Spleen (tissue), 11 donors: ENCODE results near the gene RELL1. TPM values are rescaled to one million over a fixed set of nuclear protein-coding genes. Genes with fewer than 3 reads are reported as not detected.

ENCODE experiments used
- DNase-seq: peaks from one replicate; pipeline ENCODE4 v3.0.0-alpha.2; 2020
- H3K27ac ChIP-seq, 8 donors: fragments of 200-600 bp; sonication (generic) in 7 of 8; 1 replicate in 4 of 8; 2 replicates in 4 of 8; pipeline versions ENCODE4 v1.5.0 to v1.8.0; 2016 to 2021; ENCODE audit warnings: inconsistent platforms in 4 of 8, mild to moderate bottlenecking in 4 of 8, moderate library complexity in 1 of 8
- H3K27me3 ChIP-seq, 7 donors: fragments of 200-600 bp; sonication (generic) in 6 of 7; replicated peaks in 1 of 7; 1 replicate in 4 of 7; 2 replicates in 3 of 7; pipeline versions ENCODE4 v1.5.0 to v1.8.0; 2016 to 2021; ENCODE audit warnings: inconsistent platforms in 3 of 7, mild to moderate bottlenecking in 1 of 7
- H3K36me3 ChIP-seq, 6 donors: fragments of 200-600 bp; sonication (generic) in 5 of 6; 1 replicate in 4 of 6; 2 replicates in 2 of 6; pipeline versions ENCODE4 v1.5.0 to v1.8.0; 2016 to 2021; ENCODE audit warnings: inconsistent platforms in 2 of 6
- H3K4me1 ChIP-seq, 6 donors: fragments of 200-600 bp; sonication (generic) in 5 of 6; 1 replicate in 3 of 6; 2 replicates in 3 of 6; pipeline versions ENCODE4 v1.5.0 to v1.8.0; 2016 to 2021; ENCODE audit warnings: inconsistent platforms in 3 of 6
- H3K4me3 ChIP-seq, 8 donors: fragments of 200-600 bp; sonication (generic) in 7 of 8; 1 replicate in 4 of 8; 2 replicates in 4 of 8; pipeline versions ENCODE4 v1.5.0 to v1.8.0; 2016 to 2021; ENCODE audit warnings: inconsistent platforms in 4 of 8, mild to moderate bottlenecking in 4 of 8, moderate library complexity in 2 of 8
- H3K9me3 ChIP-seq, 8 donors: fragments of 200-600 bp; sonication (generic) in 7 of 8; 1 replicate in 4 of 8; 2 replicates in 4 of 8; pipeline versions ENCODE4 v1.5.0 to v1.8.0; 2016 to 2021; ENCODE audit warnings: inconsistent platforms in 4 of 8
- CTCF ChIP-seq, 11 experiments: fragments of 200-600 bp in 7 of 11; fragments of 450-650 bp in 4 of 11; sonication (generic) in 4 of 11; IDR thresholded peaks in 8 of 11; conservative IDR thresholded peaks in 3 of 11; 1 replicate in 7 of 11; 2 replicates in 4 of 11; pipeline versions ENCODE4 v1.4.0 to v1.8.0; 2016 to 2021; ENCODE audit warnings: antibody characterized with exemption in 11 of 11, inconsistent platforms in 4 of 11, mild to moderate bottlenecking in 1 of 11
- POLR2A ChIP-seq, 3 donors: fragments of 450-650 bp; IDR thresholded peaks; one replicate each; pipeline ENCODE4 v1.5.1; 2017; ENCODE audit warnings: antibody characterized with exemption in 3 of 3, mild to moderate bottlenecking in 1 of 3
- POLR2AphosphoS5 ChIP-seq, 3 donors: sonication (generic); formaldehyde crosslinking; IDR thresholded peaks; one replicate each; pipeline ENCODE4 v1.5.1; 2017; ENCODE audit warnings: antibody characterized with exemption in 3 of 3
- WGBS, 5 donors: extraction: QIAGEN DNeasy Blood & Tissue Kit in 3 of 5; methylation state at CpG; one replicate each; pipeline versions ENCODE4 v1.1.5 to v1.1.7; 2013 to 2018; 5-methylcytosine and 5-hydroxymethylcytosine counted together
- intact Hi-C: fragments of 100-400 bp; cut with DNase I; formaldehyde crosslinking; loops from one replicate; pipeline ENCODE4 v1.15.0; 2023; ENCODE audit warnings: low total_unique reads
- polyA plus RNA-seq, 3 donors: library from polyadenylated mRNA; stranded (reverse); fragments of 200-250 nt; gene quantifications; one replicate each; pipeline ENCODE4 v1.2.1, GENCODE V29; 2013
- total RNA-seq, 7 donors: library from RNA; depleted of rRNA in 3 of 7; stranded (reverse); fragments of >200 nt in 3 of 7; fragmentation: NEBNext Ultra II Directional in 4 of 7; extraction: Animal tissue kit (Norgen Biotek cat#: 25700) in 4 of 7; gene quantifications; one replicate each; pipeline versions ENCODE4 v1.1.0 to v1.2.1, GENCODE V29; 2016 to 2021
- donor health status: healthy with polysubstance abuse.
- donor health status: DM: no; HTN: no; CAD: no; lungs with moderate emphysema.
- donor health status: DM: no; HTN: no; CAD: no.
- donor health status: Bipolar disorder and iron deficiency.
- donor health status: healthy.
- donor health status: DM: no; HTN: no; CAD: no.
- donor health status: DM: yes; HTN: yes; CAD: no.

The RELL1 gene
- total and polyA plus RNA-seq, 10 donors = 0.59 to 70.4 (median 42.6) TPM

GRCh38 chr4:37635155-37635554 lies 51.0 kb downstream of the RELL1 start:
- H3K4me1 ChIP-seq = no peaks in the 10 kb centered on the region
- WGBS, 5 donors = 85 to 95% (median 94%) methylated on average over 6 of the region's 6 CpGs
- H3K9me3 ChIP-seq = no peaks in the 10 kb centered on the region
- TF ChIP-seq CTCF (IDR thresholded peaks at IDR 0.05 in 8 of 11, conservative IDR thresholded peaks at IDR 0.05 in 3 of 11) (no peak), POLR2A (IDR thresholded peaks at IDR 0.05) (no peak), POLR2AphosphoS5 (IDR thresholded peaks at IDR 0.05) (no peak)
- no peak overlapping the region for H3K27ac ChIP-seq
- intact Hi-C loops = no loop called here
- no peak overlapping the region for H3K4me3 ChIP-seq
- DNase-seq = no peak
- peaks cover 0 to 87% (median 37%) of the 10 kb centered on the region in 6 donors for H3K36me3 ChIP-seq
- H3K27me3 ChIP-seq = no peaks in the 10 kb centered on the region

- Histone ChIP-seq H3K27me3 (no peaks in the 10 kb centered on the region), H3K36me3 (peaks cover 0 to 97% (median 43%) of the 10 kb centered on the region in 6 donors), H3K9me3 (no peaks in the 10 kb centered on the region), H3K27ac (no peak overlapping the region), H3K4me3 (no peak overlapping the region), H3K4me1 (no peaks in the 10 kb centered on the region)
- intact Hi-C loops = no loop called here
- TF ChIP-seq POLR2A (IDR thresholded peaks at IDR 0.05) (no peak), CTCF (IDR thresholded peaks at IDR 0.05 in 8 of 11, conservative IDR thresholded peaks at IDR 0.05 in 3 of 11) (no peak), POLR2AphosphoS5 (IDR thresholded peaks at IDR 0.05) (no peak)
- 82 to 94% (median 87%) methylated on average over 4 of the region's 4 CpGs for WGBS, 5 donors
- no peak for DNase-seq
These were observed 52.0 kb downstream of the RELL1 start for GRCh38 chr4:37634180-37634579.

- TF ChIP-seq POLR2AphosphoS5 (IDR thresholded peaks at IDR 0.05) (no peak), POLR2A (IDR thresholded peaks at IDR 0.05) (no peak), CTCF (IDR thresholded peaks at IDR 0.05 in 8 of 11, conservative IDR thresholded peaks at IDR 0.05 in 3 of 11) (no peak)
- peaks cover 0 to 100% (median 46%) of the 10 kb centered on the region in 6 donors for H3K36me3 ChIP-seq
- DNase-seq = no peak
- H3K27me3 ChIP-seq = no peaks in the 10 kb centered on the region
- 93 to 99% (median 95%) methylated on average over 3 of the region's 3 CpGs for WGBS, 5 donors
- no peak overlapping the region for H3K4me3 ChIP-seq
- no peaks in the 10 kb centered on the region for H3K4me1 ChIP-seq
- intact Hi-C loops = no loop called here
- no peaks in the 10 kb centered on the region for H3K9me3 ChIP-seq
- no peak overlapping the region for H3K27ac ChIP-seq
These were observed 53.3 kb downstream of the RELL1 start for GRCh38 chr4:37632836-37633235.

GRCh38 chr4:37631551-37631950 lies 54.6 kb downstream of the RELL1 start:
- no peak overlapping the region for H3K4me3 ChIP-seq
- no peak overlapping the region for H3K27ac ChIP-seq
- 77 to 88% (median 80%) methylated on average over 2 of the region's 2 CpGs for WGBS, 5 donors
- H3K27me3 ChIP-seq = no peaks in the 10 kb centered on the region
- H3K4me1 ChIP-seq = no peaks in the 10 kb centered on the region
- TF ChIP-seq CTCF (IDR thresholded peaks at IDR 0.05 in 8 of 11, conservative IDR thresholded peaks at IDR 0.05 in 3 of 11) (no peak), POLR2A (IDR thresholded peaks at IDR 0.05) (no peak), POLR2AphosphoS5 (IDR thresholded peaks at IDR 0.05) (no peak)
- intact Hi-C loops = no loop called here
- no peaks in the 10 kb centered on the region for H3K9me3 ChIP-seq
- H3K36me3 ChIP-seq = peaks cover 0 to 99% (median 41%) of the 10 kb centered on the region in 6 donors
- no peak for DNase-seq
